HepG2 (cell line): ENCODE data around the gene USP32. TPM values are rescaled to one million over a fixed set of nuclear protein-coding genes. Genes with fewer than 3 reads are reported as not detected.

Experiments used
- BCL6 ChIP-seq: IDR thresholded peaks from 2 replicates; pipeline ENCODE4 v1.6.1; 2016; ENCODE audit warnings: missing genetic modification reagents, missing compliant biosample characterization
- ELF1 ChIP-seq: sonication (generic); formaldehyde crosslinking; IDR thresholded peaks from 2 replicates; pipeline ENCODE4 v1.4.0; 2020; ENCODE audit warnings: missing genetic modification reagents
- FOXA1 ChIP-seq, 2 experiments: fragments of 450-650 bp in 1 of 2; sonication (generic) in 1 of 2; formaldehyde crosslinking in 1 of 2; IDR thresholded peaks; 2 replicates each; pipeline versions ENCODE4 v1.4.0 to v1.6.1; 2016 to 2020; ENCODE audit warnings: missing genetic modification reagents in 1 of 2
- HNF1B ChIP-seq: sonication (generic); formaldehyde crosslinking; IDR thresholded peaks from 2 replicates; pipeline ENCODE4 v1.5.1; 2020; ENCODE audit warnings: mild to moderate bottlenecking, moderate library complexity, missing genetic modification reagents
- KDM2A ChIP-seq: sonication (generic); formaldehyde crosslinking; IDR thresholded peaks from 2 replicates; pipeline ENCODE4 v1.4.0; 2020; ENCODE audit warnings: low read depth, missing genetic modification reagents, borderline replicate concordance
- KDM6A ChIP-seq: IDR thresholded peaks from 2 replicates; pipeline ENCODE4 v1.6.1; 2016; ENCODE audit warnings: low read depth
- PATZ1 ChIP-seq: sonication (generic); formaldehyde crosslinking; IDR thresholded peaks from 2 replicates; pipeline ENCODE4 v1.4.0; 2020; ENCODE audit warnings: missing genetic modification reagents
- RXRB ChIP-seq: IDR thresholded peaks from 2 replicates; pipeline ENCODE4 v1.6.1; 2016; ENCODE audit warnings: borderline replicate concordance, missing genetic modification reagents, missing compliant biosample characterization
- TEAD3 ChIP-seq: optimal IDR thresholded peaks from 2 replicates; pipeline ENCODE3; 2016; ENCODE audit warnings: borderline replicate concordance
- TRIM24 ChIP-seq: sonication (generic); formaldehyde crosslinking; IDR thresholded peaks from 2 replicates; pipeline ENCODE4 v1.8.0; 2022; ENCODE audit warnings: mild to moderate bottlenecking, missing genetic modification reagents
- XRCC5 ChIP-seq: fragments of 200-400 bp; formaldehyde crosslinking; optimal IDR thresholded peaks from 2 replicates; pipeline ENCODE3; 2017; ENCODE audit warnings: mild to moderate bottlenecking, low read length
- ZBTB25 ChIP-seq: IDR thresholded peaks from 2 replicates; pipeline ENCODE4 v1.6.1; 2018; ENCODE audit warnings: missing genetic modification reagents
- ZKSCAN5 ChIP-seq: sonication (generic); formaldehyde crosslinking; IDR thresholded peaks from 2 replicates; pipeline ENCODE4 v1.5.1; 2020; ENCODE audit warnings: mild to moderate bottlenecking, missing genetic modification reagents
- ZNF609 ChIP-seq: sonication (generic); formaldehyde crosslinking; IDR thresholded peaks from 2 replicates; pipeline ENCODE4 v1.4.0; 2020; ENCODE audit warnings: mild to moderate bottlenecking, missing genetic modification reagents, borderline replicate concordance
- ZSCAN5A ChIP-seq: sonication (generic); formaldehyde crosslinking; IDR thresholded peaks from 2 replicates; pipeline ENCODE4 v1.8.0; 2022; ENCODE audit warnings: mild to moderate bottlenecking, missing genetic modification reagents, borderline replicate concordance
- polyA plus RNA-seq, 8 experiments: library from polyadenylated mRNA; depleted of rRNA in 3 of 8; stranded (reverse) in 7 of 8; unstranded in 1 of 8; fragments of >200 nt; fragmentation: Illumina TruSeq in 4 of 8; extraction: Trizol in 4 of 8; gene quantifications; 2 replicates each; pipeline versions ENCODE4 v1.2.1 to v1.2.3, GENCODE V29; 2011 to 2016; ENCODE audit warnings: low read depth in 4 of 8, missing spikeins in 1 of 8, mixed read lengths in 1 of 8; ENCODE audit not compliant: insufficient read depth in 1 of 8
- total RNA-seq, 5 experiments: library from RNA; depleted of rRNA; stranded (reverse); fragments of >200 nt; fragmentation: Illumina TruSeq; extraction: Trizol; gene quantifications; 2 replicates each; pipeline ENCODE4 v1.2.3, GENCODE V29; 2016; ENCODE audit warnings: low read depth in 1 of 5

The USP32 gene
- total and polyA plus RNA-seq, 2 of the 13 experiments (the other 11 are each of a cell fraction or from before 2014, with no cell fraction given): 24.9 to 39.9 TPM

- TF ChIP-seq PATZ1 (CRISPR knock-in tag) (0 out of 2 replicates have a peak, but pooled peaks have one; percentile 33), ZSCAN5A (CRISPR knock-in tag) (no peak), KDM2A (CRISPR knock-in tag) (peak; percentile 38; the same call in 1 of the 2 replicates), HNF1B (CRISPR knock-in tag) (0 out of 2 replicates have a peak, but pooled peaks have one; percentile 47), TEAD3 (CRISPR knock-in tag) (peak; percentile 68), FOXA1 (IDR thresholded peaks at IDR 0.05) (no peak), FOXA1 (CRISPR knock-in tag; IDR thresholded peaks at IDR 0.05) (peak; percentile 23; the same call in 1 of the 2 replicates), ZKSCAN5 (peak; percentile 82), XRCC5 (peak; percentile 47), ELF1 (CRISPR knock-in tag) (0 out of 2 replicates have a peak, but pooled peaks have one; percentile 20), RXRB (CRISPR knock-in tag) (peak; percentile 51; the same call in 1 of the 2 replicates), ZNF609 (CRISPR knock-in tag) (no peak), BCL6 (CRISPR knock-in tag) (peak; percentile 26; the same call in 1 of the 2 replicates), TRIM24 (no peak), KDM6A (CRISPR knock-in tag) (no peak; the same call in 1 of the 2 replicates), ZBTB25 (CRISPR knock-in tag) (0 out of 2 replicates have a peak, but pooled peaks have one; percentile 55)
Measured at GRCh38 chr17:60435244-60436167, 43.6 kb upstream of the USP32 start (continued).
